ENCODE results near the gene CD300A.

DNA sequence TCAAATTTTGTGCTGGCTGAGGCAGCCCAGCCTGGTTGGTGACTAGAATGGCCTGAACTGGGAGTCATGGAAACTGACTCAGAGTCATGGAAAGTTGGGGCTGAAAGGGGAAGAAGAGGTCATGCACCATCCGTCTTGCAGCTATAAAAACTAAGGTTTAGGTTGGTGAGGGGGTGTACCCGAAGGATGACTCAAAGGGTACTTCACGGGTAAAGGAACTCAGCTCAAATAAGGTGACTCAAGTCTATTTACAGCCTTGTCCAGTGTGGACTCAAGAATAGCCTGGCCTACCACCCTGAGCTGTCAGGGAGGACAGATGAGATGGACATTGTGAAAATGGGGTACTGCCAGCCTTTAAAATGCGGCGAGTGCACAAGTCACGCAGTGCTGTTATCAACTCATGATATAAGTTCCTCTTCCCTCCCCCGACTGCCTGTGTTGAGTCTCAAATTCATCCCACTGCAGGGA lies 46.2 kb downstream of the CD300A start:
- TF ChIP-seq, protein P1, sequence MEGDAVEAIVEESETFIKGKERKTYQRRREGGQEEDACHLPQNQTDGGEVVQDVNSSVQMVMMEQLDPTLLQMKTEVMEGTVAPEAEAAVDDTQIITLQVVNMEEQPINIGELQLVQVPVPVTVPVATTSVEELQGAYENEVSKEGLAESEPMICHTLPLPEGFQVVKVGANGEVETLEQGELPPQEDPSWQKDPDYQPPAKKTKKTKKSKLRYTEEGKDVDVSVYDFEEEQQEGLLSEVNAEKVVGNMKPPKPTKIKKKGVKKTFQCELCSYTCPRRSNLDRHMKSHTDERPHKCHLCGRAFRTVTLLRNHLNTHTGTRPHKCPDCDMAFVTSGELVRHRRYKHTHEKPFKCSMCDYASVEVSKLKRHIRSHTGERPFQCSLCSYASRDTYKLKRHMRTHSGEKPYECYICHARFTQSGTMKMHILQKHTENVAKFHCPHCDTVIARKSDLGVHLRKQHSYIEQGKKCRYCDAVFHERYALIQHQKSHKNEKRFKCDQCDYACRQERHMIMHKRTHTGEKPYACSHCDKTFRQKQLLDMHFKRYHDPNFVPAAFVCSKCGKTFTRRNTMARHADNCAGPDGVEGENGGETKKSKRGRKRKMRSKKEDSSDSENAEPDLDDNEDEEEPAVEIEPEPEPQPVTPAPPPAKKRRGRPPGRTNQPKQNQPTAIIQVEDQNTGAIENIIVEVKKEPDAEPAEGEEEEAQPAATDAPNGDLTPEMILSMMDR (IDR thresholded peaks at IDR 0.05), result no peak
- no peak for TF ChIP-seq POLR2A (IDR thresholded peaks at IDR 0.05)
